HCT116 (cell line): Measurements from ENCODE around the gene UQCRFS1. TPM values are rescaled to one million over a fixed set of nuclear protein-coding genes. Genes with fewer than 3 reads are reported as not detected.
"Not testable (repeated sequence)": the region's sequence is repeated elsewhere in the genome, so short reads cannot be mapped to it uniquely, and the experiment has no call there.

Experiments
- ATAC-seq: fragments of 200-7000 bp; cut with Tn5 transposase; 2 replicates; pipeline ENCODE4 v1.9.1; 2020; ENCODE audit warnings: mild to moderate bottlenecking, moderate library complexity
- BruUV-seq: library from RNA; stranded (reverse); fragments of 400-500 nt; replicated peaks from 2 replicates; lab custom pipeline; 2021; lab: Mats Ljungman, UMichigan
- CTCF ChIA-PET: fragments of 300-600 bp; sonication (Branson Sonifier 250); formaldehyde crosslinking; loops from one replicate; lab custom pipeline; 2021; ENCODE audit warnings: antibody characterized with exemption; lab: Charles Lee
- POLR2A ChIA-PET: fragments of 300-600, 350-600 bp; sonication (Branson Sonifier 250); formaldehyde crosslinking; loops from one replicate; lab custom pipeline; 2021; ENCODE audit warnings: antibody characterized with exemption; lab: Charles Lee
- RAD21 ChIA-PET, 2 experiments: fragments of 300-600 bp; sonication (Branson Sonifier 250); formaldehyde crosslinking; loops; one replicate each; lab custom pipeline; 2023; ENCODE audit warnings: low total read pairs in 2 of 2; ENCODE audit not compliant: uncharacterized antibody in 2 of 2, unreplicated experiment in 2 of 2, low non-redundant PET in 1 of 2; lab: Charles Lee
- DNase-seq: peaks from one replicate; pipeline ENCODE4 v3.0.0-alpha.2; 2010; ENCODE audit warnings: low read depth, low spot score
- H2AFZ ChIP-seq: fragments of 200-600 bp; shearing (Covaris generic), sonication (generic); 2 replicates; pipeline ENCODE4 v1.6.1; 2017; ENCODE audit warnings: low read depth, mixed run types, mixed read lengths, antibody characterized with exemption, low read length; ENCODE audit not compliant: poor library complexity, severe bottlenecking
- H3K27ac ChIP-seq: 2 replicates; pipeline ENCODE4 v1.5.1; 2012; ENCODE audit warnings: low read depth, low read length
- H3K27me3 ChIP-seq: fragments of 200-600 bp; sonication (generic); 2 replicates; pipeline ENCODE4 v1.6.1; 2016; ENCODE audit warnings: mixed run types, low read length, mixed read lengths; ENCODE audit not compliant: insufficient read depth
- H3K36me3 ChIP-seq, 2 experiments: fragments of 200-500 bp in 1 of 2; fragments of 200-600 bp in 1 of 2; sonication (Bioruptor generic) in 1 of 2; sonication (generic) in 1 of 2; 2 replicates each; pipeline versions ENCODE4 v1.5.1 to v1.6.1; 2014 to 2016; ENCODE audit warnings: low read length in 2 of 2, inconsistent platforms in 1 of 2, mixed read lengths in 1 of 2, mixed run types in 1 of 2; ENCODE audit not compliant: insufficient read depth in 2 of 2, control insufficient read depth in 1 of 2
- H3K4me1 ChIP-seq, 2 experiments: fragments of 200-600 bp in 1 of 2; sonication (generic) in 1 of 2; 2 replicates each; pipeline versions ENCODE4 v1.5.1 to v1.6.1; 2012 to 2017; ENCODE audit warnings: low read length in 2 of 2, inconsistent platforms in 1 of 2, mild to moderate bottlenecking in 1 of 2, mixed read lengths in 1 of 2, mixed run types in 1 of 2, moderate library complexity in 1 of 2; ENCODE audit not compliant: insufficient read depth in 2 of 2, control insufficient read depth in 1 of 2
- H3K4me2 ChIP-seq: fragments of 200-600 bp; sonication (generic); 2 replicates; pipeline ENCODE4 v1.6.1; 2017; ENCODE audit warnings: mixed run types, low read length, mixed read lengths
- H3K4me3 ChIP-seq, 2 experiments: fragments of 200-600 bp in 1 of 2; sonication (generic) in 1 of 2; replicated peaks in 1 of 2; 2 replicates each; pipeline ENCODE4 v1.5.1; 2011 to 2016; ENCODE audit warnings: low read length in 2 of 2, control low read depth in 1 of 2, low read depth in 1 of 2, mild to moderate bottlenecking in 1 of 2, mixed read lengths in 1 of 2, mixed run types in 1 of 2
- H3K79me2 ChIP-seq: fragments of 200-600 bp; sonication (generic); 2 replicates; pipeline ENCODE4 v1.6.1; 2017; ENCODE audit warnings: mild to moderate bottlenecking, mixed run types, low read length, moderate library complexity, mixed read lengths; ENCODE audit not compliant: insufficient read depth
- H3K9ac ChIP-seq: fragments of 200-600 bp; sonication (generic); 2 replicates; pipeline ENCODE4 v1.6.1; 2016; ENCODE audit warnings: low read length, mixed read lengths
- H3K9me2 ChIP-seq: fragments of 200-600 bp; sonication (generic), shearing (Covaris generic); 2 replicates; pipeline ENCODE4 v1.6.1; 2017; ENCODE audit warnings: mixed run types, mild to moderate bottlenecking, moderate library complexity; ENCODE audit not compliant: insufficient read depth
- H3K9me3 ChIP-seq, 2 experiments: fragments of 200-500 bp in 1 of 2; fragments of 200-600 bp in 1 of 2; sonication (Bioruptor generic) in 1 of 2; sonication (generic) in 1 of 2; 2 replicates each; pipeline ENCODE4 v1.6.1; 2014 to 2017; ENCODE audit warnings: low read length in 2 of 2, mixed read lengths in 2 of 2, inconsistent platforms in 1 of 2, low read depth in 1 of 2, mild to moderate bottlenecking in 1 of 2, mixed run types in 1 of 2, moderate library complexity in 1 of 2; ENCODE audit not compliant: control insufficient read depth in 1 of 2, insufficient read depth in 1 of 2
- H4K20me1 ChIP-seq: fragments of 200-600 bp; sonication (generic), shearing (Covaris generic); 2 replicates; pipeline ENCODE4 v1.6.1; 2017; ENCODE audit warnings: mixed run types, mild to moderate bottlenecking, moderate library complexity; ENCODE audit not compliant: insufficient read depth
- CBX3 ChIP-seq: IDR thresholded peaks from 2 replicates; pipeline ENCODE4 v1.6.1; 2012; ENCODE audit warnings: low read depth
- EZH2 ChIP-seq: fragments of 200-600 bp; sonication (generic); IDR thresholded peaks from 2 replicates; pipeline ENCODE4 v1.6.1; 2017; ENCODE audit warnings: antibody characterized with exemption, mixed run types
- JUND ChIP-seq: IDR thresholded peaks from 2 replicates; pipeline ENCODE4 v1.6.1; 2012
- RAD21 ChIP-seq: IDR thresholded peaks from 2 replicates; pipeline ENCODE4 v1.6.1; 2012; ENCODE audit warnings: low read depth, mild to moderate bottlenecking
- SRF ChIP-seq: IDR thresholded peaks from 2 replicates; pipeline ENCODE4 v1.6.1; 2012; ENCODE audit warnings: low read depth
- YY1 ChIP-seq: IDR thresholded peaks from 2 replicates; pipeline ENCODE4 v1.6.1; 2011; ENCODE audit warnings: low read length, low read depth, moderate library complexity, mild to moderate bottlenecking; ENCODE audit not compliant: insufficient replicate concordance; ENCODE audit errors: extremely low read depth
- intact Hi-C: fragments of 100-400 bp; cut with micrococcal nuclease; formaldehyde crosslinking; loops from 2 replicates; pipeline ENCODE4 v1.10.0; 2022
- total RNA-seq: library from RNA; stranded (reverse); gene quantifications from one replicate; pipeline ENCODE4 v1.2.1, GENCODE V29; 2021; ENCODE audit not compliant: unreplicated experiment

Gene UQCRFS1
- total RNA-seq, 1 experiment from 2014 or later: 45.8 TPM

- ChIA-PET RAD21 (no interaction called here), CTCF (interaction anchor here (2.3 kb wide), 1 partner anchor 8 kb away, joined by 7 read pairs; no protein-coding TSS in a partner anchor), POLR2A (no interaction called here)
- Histone ChIP-seq H3K9ac (no peak overlapping the region), H3K4me1 (no peaks in the 10 kb centered on the region), H3K4me2 (no peak overlapping the region), H3K27ac (no peak overlapping the region), H3K79me2 (no peaks in the 10 kb centered on the region), H3K27me3 (no peaks in the 10 kb centered on the region), H3K9me2 (no peaks in the 10 kb centered on the region), H2AFZ (no peak overlapping the region), H3K9me3 (no peaks in the 10 kb centered on the region; a peak in 1 of 4 replicates), H3K36me3 (no peaks in the 10 kb centered on the region), H4K20me1 (no peaks in the 10 kb centered on the region), H3K4me3 (no peak overlapping the region)
- no TSS peak for BruUV-seq
- TF ChIP-seq EZH2 (no peak), SRF (no peak), CBX3 (no peak), RAD21 (no peak), JUND (no peak), YY1 (no peak)
- DNase-seq: no peak
- no peak for ATAC-seq
- intact Hi-C loops: loop anchor here (10.0 kb wide), 1 partner anchor 510 kb away; no protein-coding TSS in a partner anchor
Measured at GRCh38 chr19:29255006-29255405, 42.1 kb upstream of the UQCRFS1 start.

DNA sequence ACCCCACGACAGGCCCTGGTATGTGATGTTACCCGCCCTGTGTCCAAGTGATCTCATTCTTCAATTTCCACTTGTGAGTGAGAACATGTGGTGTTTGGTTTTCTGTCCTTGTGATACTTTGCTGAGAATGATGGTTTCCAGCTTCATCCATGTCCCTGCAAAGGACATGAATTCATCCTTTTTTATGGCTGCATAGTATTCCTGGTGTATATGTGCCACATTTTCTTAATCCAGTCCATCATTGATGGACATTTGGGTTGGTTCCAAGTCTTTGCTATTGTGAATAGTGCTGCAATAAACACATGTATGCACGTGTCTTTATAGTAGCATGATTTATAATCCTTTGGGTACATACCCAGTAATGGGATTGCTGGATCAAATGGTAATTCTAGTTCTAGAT, 36.8 kb upstream of the UQCRFS1 start:
- H3K4me1 ChIP-seq, H3K9me3 ChIP-seq, DNase-seq, ATAC-seq, H3K36me3 ChIP-seq, H3K4me2 ChIP-seq, POLR2A ChIA-PET, CTCF ChIA-PET, RAD21 ChIA-PET, H3K27ac ChIP-seq, H3K9me2 ChIP-seq, H3K79me2 ChIP-seq, BruUV-seq, H3K9ac ChIP-seq, H3K4me3 ChIP-seq, H2AFZ ChIP-seq, H4K20me1 ChIP-seq: not testable (repeated sequence)
- H3K27me3 ChIP-seq: peaks cover 10% of the 10 kb centered on the region; the same call in 1 of the 2 replicates
- intact Hi-C loops: loop anchor here (10.0 kb wide), 1 partner anchor 505 kb away; no protein-coding TSS in a partner anchor
